OCI-LY7 (cell line): ENCODE results near the gene C18orf54. TPM values are rescaled to one million over a fixed set of nuclear protein-coding genes. Genes with fewer than 3 reads are reported as not detected.
A peak's percentile ranks its signal among the peaks of the same experiment; 100 is the strongest.

Experiments used
- BruUV-seq: library from RNA; stranded (reverse); fragments of 400-500 nt; replicated peaks from 2 replicates; lab custom pipeline; 2021; lab: Mats Ljungman, UMichigan
- CTCF ChIA-PET: fragments of 300-600 bp; sonication (Branson Sonifier 250); formaldehyde crosslinking; loops from one replicate; lab custom pipeline; 2022; ENCODE audit warnings: antibody characterized with exemption; ENCODE audit not compliant: unreplicated experiment; lab: Charles Lee
- POLR2A ChIA-PET: fragments of 300-600 bp; sonication (Branson Sonifier 250); formaldehyde crosslinking; loops from one replicate; lab custom pipeline; 2022; ENCODE audit warnings: antibody characterized with exemption; lab: Charles Lee
- DNase-seq: peaks from one replicate; pipeline ENCODE4 v3.0.0-alpha.2; 2015; ENCODE audit warnings: low spot score
- H2AFZ ChIP-seq: fragments of 200-600 bp; sonication (generic), shearing (Covaris generic); 2 replicates; pipeline ENCODE4 v1.6.1; 2014; ENCODE audit warnings: mild to moderate bottlenecking, antibody characterized with exemption, low read length, moderate library complexity
- H3K27ac ChIP-seq: fragments of 200-600 bp; sonication (generic); 2 replicates; pipeline ENCODE4 v1.5.1; 2014; ENCODE audit warnings: mixed run types, low read depth, mild to moderate bottlenecking, moderate library complexity, low read length, inconsistent platforms; ENCODE audit not compliant: poor library complexity, severe bottlenecking
- H3K36me3 ChIP-seq: fragments of 200-600 bp; sonication (generic); 2 replicates; pipeline ENCODE4 v1.6.1; 2014; ENCODE audit warnings: mild to moderate bottlenecking, antibody characterized with exemption, low read length, moderate library complexity, mixed read lengths; ENCODE audit not compliant: insufficient read depth
- H3K4me1 ChIP-seq: fragments of 200-600 bp; sonication (generic); 2 replicates; pipeline ENCODE4 v1.5.1; 2014; ENCODE audit warnings: mild to moderate bottlenecking, low read length; ENCODE audit not compliant: insufficient read depth, poor library complexity, severe bottlenecking
- H3K4me2 ChIP-seq: fragments of 200-600 bp; sonication (generic); 2 replicates; pipeline ENCODE4 v1.6.1; 2014; ENCODE audit warnings: mild to moderate bottlenecking, low read length
- H3K4me3 ChIP-seq: fragments of 200-600 bp; sonication (generic); 2 replicates; pipeline ENCODE4 v1.5.1; 2014; ENCODE audit warnings: mild to moderate bottlenecking, low read depth, low read length; ENCODE audit not compliant: poor library complexity, severe bottlenecking
- H3K79me2 ChIP-seq: fragments of 200-600 bp; sonication (generic); 2 replicates; pipeline ENCODE4 v1.6.1; 2016; ENCODE audit warnings: low read depth, mild to moderate bottlenecking, low read length, moderate library complexity, mixed read lengths; ENCODE audit not compliant: insufficient read depth
- H3K9me2 ChIP-seq: fragments of 200-600 bp; sonication (generic); 2 replicates; pipeline ENCODE4 v1.6.1; 2016; ENCODE audit warnings: mild to moderate bottlenecking, low read length, mixed read lengths; ENCODE audit not compliant: insufficient read depth
- H3K9me3 ChIP-seq: fragments of 200-600 bp; sonication (generic); 2 replicates; pipeline ENCODE4 v1.6.1; 2014; ENCODE audit warnings: mild to moderate bottlenecking, mixed run types, low read length, mixed read lengths
- H4K20me1 ChIP-seq: fragments of 200-600 bp; sonication (generic); 2 replicates; pipeline ENCODE4 v1.6.1; 2014; ENCODE audit warnings: mild to moderate bottlenecking, antibody characterized with exemption, low read length, moderate library complexity, mixed read lengths; ENCODE audit not compliant: insufficient read depth
- EZH2phosphoT487 ChIP-seq: fragments of 200-600 bp; sonication (generic); IDR thresholded peaks from 2 replicates; pipeline ENCODE4 v1.6.1; 2018; ENCODE audit warnings: low read depth, borderline replicate concordance, mild to moderate bottlenecking, mixed run types, antibody characterized with exemption, low read length, moderate library complexity, mixed read lengths
- intact Hi-C: fragments of 100-400 bp; cut with micrococcal nuclease; formaldehyde crosslinking; loops from one replicate; pipeline ENCODE4 v1.10.0; 2022; ENCODE audit not compliant: unreplicated experiment
- total RNA-seq, 2 experiments: library from RNA; depleted of rRNA in 1 of 2; stranded (reverse); fragments of >200 nt in 1 of 2; shearing (Covaris generic) in 1 of 2; gene quantifications; 2 replicates each; pipeline ENCODE4 v1.2.3, GENCODE V29; 2014 to 2022
- TF ChIP-seq, protein P1 (sequence below): fragments of 200-600 bp; sonication (generic); conservative IDR thresholded peaks from 2 replicates; pipeline ENCODE4 v1.5.1; 2014; ENCODE audit warnings: mild to moderate bottlenecking, antibody characterized with exemption, low read length, moderate library complexity, mixed read lengths

The C18orf54 gene
- total RNA-seq, 2 experiments from 2014 or later, result 4.9 to 14.1 TPM

GRCh38 chr18:54358495-54359040 lies 862 bp downstream of the C18orf54 start:
- peaks cover 19% of the 10 kb centered on the region for H3K79me2 ChIP-seq
- ChIA-PET CTCF (interaction anchor here (0.7 kb wide), 1 partner anchor 140 kb away, joined by 3 read pairs; no protein-coding TSS in a partner anchor), POLR2A (interaction anchor here (1.7 to 2.5 kb wide), 2 partner anchors 89 to 141 kb away, joined by 4 to 10 read pairs; partner anchors contain the start of gene POLI)
- intact Hi-C loops, result loop anchor here (2.0 to 10.0 kb wide), 2 partner anchors 136 to 1226 kb away; partner anchors contain the start of gene TCF4
- H4K20me1 ChIP-seq, result peaks cover 6% of the 10 kb centered on the region; the same call in 1 of the 2 replicates
- peaks cover 21% of the 10 kb centered on the region for H3K4me1 ChIP-seq
- H2AFZ ChIP-seq, result peak overlapping the region; percentile 98; the same call in 1 of the 2 replicates
- H3K4me3 ChIP-seq, result peak overlapping the region; percentile 88
- no peaks in the 10 kb centered on the region for H3K9me3 ChIP-seq
- no peak for DNase-seq
- peak overlapping the region; percentile 98 for H3K4me2 ChIP-seq
- TF ChIP-seq EZH2phosphoT487, result no peak
- TF ChIP-seq, protein P1, sequence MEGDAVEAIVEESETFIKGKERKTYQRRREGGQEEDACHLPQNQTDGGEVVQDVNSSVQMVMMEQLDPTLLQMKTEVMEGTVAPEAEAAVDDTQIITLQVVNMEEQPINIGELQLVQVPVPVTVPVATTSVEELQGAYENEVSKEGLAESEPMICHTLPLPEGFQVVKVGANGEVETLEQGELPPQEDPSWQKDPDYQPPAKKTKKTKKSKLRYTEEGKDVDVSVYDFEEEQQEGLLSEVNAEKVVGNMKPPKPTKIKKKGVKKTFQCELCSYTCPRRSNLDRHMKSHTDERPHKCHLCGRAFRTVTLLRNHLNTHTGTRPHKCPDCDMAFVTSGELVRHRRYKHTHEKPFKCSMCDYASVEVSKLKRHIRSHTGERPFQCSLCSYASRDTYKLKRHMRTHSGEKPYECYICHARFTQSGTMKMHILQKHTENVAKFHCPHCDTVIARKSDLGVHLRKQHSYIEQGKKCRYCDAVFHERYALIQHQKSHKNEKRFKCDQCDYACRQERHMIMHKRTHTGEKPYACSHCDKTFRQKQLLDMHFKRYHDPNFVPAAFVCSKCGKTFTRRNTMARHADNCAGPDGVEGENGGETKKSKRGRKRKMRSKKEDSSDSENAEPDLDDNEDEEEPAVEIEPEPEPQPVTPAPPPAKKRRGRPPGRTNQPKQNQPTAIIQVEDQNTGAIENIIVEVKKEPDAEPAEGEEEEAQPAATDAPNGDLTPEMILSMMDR, result no peak
- H3K27ac ChIP-seq, result peak overlapping the region; percentile 82
- H3K9me2 ChIP-seq, result no peaks in the 10 kb centered on the region
- BruUV-seq, result TSS peak; percentile 43
- peaks cover 26% of the 10 kb centered on the region; the same call in 1 of the 2 replicates for H3K36me3 ChIP-seq

DNA sequence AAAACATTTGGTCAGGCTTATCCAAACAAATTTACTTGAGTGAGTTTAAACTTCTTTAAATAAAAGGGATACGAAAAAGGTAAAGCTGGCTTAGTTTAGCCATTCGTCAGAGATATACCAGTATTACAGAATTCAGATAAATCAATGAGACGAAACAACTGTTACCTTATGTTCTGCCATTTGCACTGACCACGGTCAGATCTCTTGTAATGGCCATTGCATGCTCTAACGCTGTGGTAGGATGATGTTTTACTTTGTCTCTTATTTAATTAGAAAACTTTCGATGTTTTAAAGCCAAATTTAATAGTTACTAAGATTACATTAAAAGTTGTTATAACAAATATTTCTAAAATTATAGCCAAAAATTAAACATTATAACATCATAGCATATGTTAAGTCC lies 1.5 kb downstream of the C18orf54 start:
- Histone ChIP-seq H4K20me1 (peaks cover 6% of the 10 kb centered on the region; the same call in 1 of the 2 replicates), H2AFZ (no peak overlapping the region), H3K9me2 (no peaks in the 10 kb centered on the region), H3K27ac (no peak overlapping the region), H3K4me1 (peaks cover 21% of the 10 kb centered on the region), H3K4me3 (peak overlapping the region; percentile 88), H3K36me3 (peaks cover 26% of the 10 kb centered on the region; the same call in 1 of the 2 replicates), H3K79me2 (peaks cover 19% of the 10 kb centered on the region), H3K9me3 (no peaks in the 10 kb centered on the region), H3K4me2 (peak overlapping the region; percentile 98)
- ChIA-PET POLR2A (interaction anchor here (0.6 kb wide), 1 partner anchor 254 kb away, joined by 5 read pairs; no protein-coding TSS in a partner anchor), CTCF (no interaction called here)
- BruUV-seq, result no TSS peak
- TF ChIP-seq, protein P1, result no peak
- TF ChIP-seq EZH2phosphoT487, result no peak
- no peak for DNase-seq
- intact Hi-C loops, result loop anchor here (2.0 to 10.0 kb wide), 2 partner anchors 136 to 1226 kb away; partner anchors contain the start of gene TCF4

- no peak overlapping the region for H3K27ac ChIP-seq
- peaks cover 21% of the 10 kb centered on the region for H3K4me1 ChIP-seq
- DNase-seq, result no peak
- no peak overlapping the region for H3K4me3 ChIP-seq
- H3K79me2 ChIP-seq, result peaks cover 19% of the 10 kb centered on the region
- CTCF ChIA-PET, result no interaction called here
- peak overlapping the region; percentile 98 for H3K4me2 ChIP-seq
- peaks cover 6% of the 10 kb centered on the region; the same call in 1 of the 2 replicates for H4K20me1 ChIP-seq
- peaks cover 26% of the 10 kb centered on the region; the same call in 1 of the 2 replicates for H3K36me3 ChIP-seq
- POLR2A ChIA-PET, result no interaction called here
- no peaks in the 10 kb centered on the region for H3K9me3 ChIP-seq
- TF ChIP-seq EZH2phosphoT487, result no peak
- TF ChIP-seq, protein P1, result no peak
- H3K9me2 ChIP-seq, result no peaks in the 10 kb centered on the region
- BruUV-seq, result no TSS peak
- intact Hi-C loops, result no loop called here
- H2AFZ ChIP-seq, result no peak overlapping the region
These were observed 2.7 kb downstream of the C18orf54 start for GRCh38 chr18:54360406-54360805.
